Activated T-helper 2 cell treated with anti-CD3 and anti-CD28 coated beads, Interferon-gamma antibody, Interleukin-2, Interleukin-4, amounts not matched to agents 10 μg/mL and 5 μg/mL and 100 μg/mL, durations not matched to agents 14 hours and 24 hours and 36 hours (primary cell): ENCODE results near the gene AZU1. TPM values are rescaled to one million over a fixed set of nuclear protein-coding genes. Genes with fewer than 3 reads are reported as not detected.

Source experiments
- DNase-seq: peaks from one replicate; pipeline ENCODE4 v3.0.0; 2021; ENCODE audit warnings: low spot score
- H3K27ac Mint-ChIP-seq: one replicate; pipeline ENCODE4 v1.8.0; 2021; ENCODE audit warnings: mixed read lengths
- H3K27me3 Mint-ChIP-seq: one replicate; pipeline ENCODE4 v1.8.0; 2021; ENCODE audit warnings: low read depth, mixed read lengths
- H3K36me3 Mint-ChIP-seq: one replicate; pipeline ENCODE4 v1.8.0; 2021; ENCODE audit warnings: low read depth, mixed read lengths
- H3K4me1 Mint-ChIP-seq: one replicate; pipeline ENCODE4 v1.8.0; 2021; ENCODE audit warnings: low read depth, mixed read lengths
- H3K4me3 Mint-ChIP-seq: one replicate; pipeline ENCODE4 v1.8.0; 2021; ENCODE audit warnings: low read depth, mild to moderate bottlenecking, moderate library complexity, mixed read lengths
- H3K9me3 Mint-ChIP-seq: one replicate; pipeline ENCODE4 v1.8.0; 2021; ENCODE audit warnings: mixed read lengths
- intact Hi-C: fragments of 100-400 bp; cut with micrococcal nuclease; formaldehyde crosslinking; loops from one replicate; pipeline ENCODE4 v1.15.1; 2023
- total RNA-seq: library from RNA; stranded (reverse); gene quantifications from 2 replicates; pipeline ENCODE4 v1.2.3, GENCODE V29; 2022

Gene AZU1
- total RNA-seq, 1 donor from 2014 or later, result not detected

DNA sequence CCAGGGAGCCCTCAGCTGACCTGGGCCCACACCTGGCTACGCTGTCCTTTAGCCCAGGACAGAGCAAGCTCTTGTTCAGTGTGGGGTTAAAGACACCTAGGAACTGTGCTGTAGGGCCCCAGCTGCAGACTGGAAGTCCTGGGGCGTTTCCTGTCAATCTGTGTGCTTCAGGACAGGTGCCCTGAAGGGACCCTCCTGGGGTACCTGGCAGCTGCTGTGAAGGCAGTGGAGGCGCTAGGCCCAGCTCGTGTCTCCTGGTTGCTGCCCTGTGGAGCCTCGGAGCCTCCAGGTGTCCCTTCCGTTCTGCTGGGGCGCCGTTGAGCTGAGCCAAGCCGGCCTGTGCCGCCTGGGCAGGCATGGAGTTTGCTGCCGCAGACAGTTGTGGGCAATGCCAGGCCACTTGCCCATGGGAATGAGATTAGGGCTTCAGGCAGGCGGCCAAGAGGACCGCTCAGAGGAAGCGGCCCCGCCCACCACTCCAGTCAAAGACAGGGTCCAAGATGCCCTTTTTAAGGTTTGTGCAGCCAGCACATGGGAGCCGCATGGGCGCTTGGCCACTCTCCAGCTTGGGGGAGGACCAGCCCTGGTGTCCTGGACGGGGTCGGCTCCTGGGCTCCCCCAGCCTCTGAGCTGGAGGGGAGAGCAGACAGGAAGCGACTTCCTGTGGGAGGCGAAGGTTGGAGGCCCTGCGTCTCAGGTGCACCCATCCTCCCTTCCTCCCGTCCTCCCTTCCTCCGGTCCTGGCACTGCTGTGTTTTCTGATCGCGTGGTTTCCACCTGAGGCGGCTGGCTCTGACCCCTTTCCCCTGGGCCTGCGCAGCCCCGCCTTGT lies 26.4 kb upstream of the AZU1 start:
- H3K4me3 Mint-ChIP-seq, result peak overlapping the region; percentile 60
- intact Hi-C loops, result no loop called here
- H3K27me3 Mint-ChIP-seq, result no peaks in the 10 kb centered on the region
- H3K27ac Mint-ChIP-seq, result no peak overlapping the region
- DNase-seq, result no peak
- H3K4me1 Mint-ChIP-seq, result peaks cover 20% of the 10 kb centered on the region
- no peaks in the 10 kb centered on the region for H3K9me3 Mint-ChIP-seq
- H3K36me3 Mint-ChIP-seq, result peaks cover 66% of the 10 kb centered on the region

- Mint-ChIP-seq H3K4me1 (peaks cover 18% of the 10 kb centered on the region), H3K36me3 (peaks cover 71% of the 10 kb centered on the region), H3K9me3 (no peaks in the 10 kb centered on the region), H3K4me3 (peak overlapping the region; percentile 45), H3K27ac (no peak overlapping the region), H3K27me3 (no peaks in the 10 kb centered on the region)
- no peak for DNase-seq
- intact Hi-C loops, result no loop called here
Observed at GRCh38 chr19:801861-802497, 25.7 kb upstream of the AZU1 start.

- Mint-ChIP-seq H3K4me1 (peaks cover 18% of the 10 kb centered on the region), H3K27me3 (no peaks in the 10 kb centered on the region), H3K27ac (no peak overlapping the region), H3K36me3 (peaks cover 78% of the 10 kb centered on the region), H3K4me3 (no peak overlapping the region), H3K9me3 (no peaks in the 10 kb centered on the region)
- no peak for DNase-seq
- intact Hi-C loops, result no loop called here
Observed at GRCh38 chr19:802498-803098, 25.0 kb upstream of the AZU1 start.

- H3K4me1 Mint-ChIP-seq, result peaks cover 20% of the 10 kb centered on the region
- intact Hi-C loops, result no loop called here
- no peak overlapping the region for H3K27ac Mint-ChIP-seq
- no peaks in the 10 kb centered on the region for H3K27me3 Mint-ChIP-seq
- no peak overlapping the region for H3K4me3 Mint-ChIP-seq
- DNase-seq, result no peak
- peaks cover 83% of the 10 kb centered on the region for H3K36me3 Mint-ChIP-seq
- no peaks in the 10 kb centered on the region for H3K9me3 Mint-ChIP-seq
Observed at GRCh38 chr19:803099-803561, 24.5 kb upstream of the AZU1 start.

GRCh38 chr19:803686-804418 lies 23.8 kb upstream of the AZU1 start:
- Mint-ChIP-seq H3K27ac (no peak overlapping the region), H3K4me1 (peaks cover 20% of the 10 kb centered on the region), H3K27me3 (no peaks in the 10 kb centered on the region), H3K36me3 (peaks cover 77% of the 10 kb centered on the region), H3K4me3 (no peak overlapping the region), H3K9me3 (no peaks in the 10 kb centered on the region)
- no peak for DNase-seq
- intact Hi-C loops, result no loop called here

- Mint-ChIP-seq H3K36me3 (peaks cover 73% of the 10 kb centered on the region), H3K4me1 (peaks cover 15% of the 10 kb centered on the region), H3K27ac (no peak overlapping the region), H3K4me3 (no peak overlapping the region), H3K27me3 (no peaks in the 10 kb centered on the region), H3K9me3 (no peaks in the 10 kb centered on the region)
- DNase-seq, result no peak
- intact Hi-C loops, result no loop called here
Observed at GRCh38 chr19:804419-805165, 23.0 kb upstream of the AZU1 start.

DNA sequence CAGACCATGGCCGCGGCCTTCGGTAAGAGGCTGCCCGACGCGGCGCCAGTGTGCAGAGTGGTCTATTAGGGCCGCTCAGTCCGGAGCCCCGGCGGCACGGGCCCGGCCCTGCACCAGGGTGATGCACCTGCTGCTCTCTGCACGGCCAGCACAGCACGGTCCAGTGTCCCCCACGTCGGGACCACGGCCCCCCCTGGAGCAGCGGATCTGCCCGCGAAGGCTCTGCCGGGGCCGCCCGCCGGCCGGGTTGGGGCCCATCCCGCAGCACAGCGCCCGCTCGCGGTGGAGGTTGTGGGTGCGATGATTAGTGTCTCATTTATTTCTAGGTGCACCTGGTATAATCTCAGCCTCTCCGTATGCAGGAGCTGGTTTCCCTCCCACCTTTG lies 22.5 kb upstream of the AZU1 start:
- peaks cover 73% of the 10 kb centered on the region for H3K36me3 Mint-ChIP-seq
- no peak for DNase-seq
- peaks cover 9% of the 10 kb centered on the region for H3K4me1 Mint-ChIP-seq
- H3K27ac Mint-ChIP-seq, result no peak overlapping the region
- intact Hi-C loops, result no loop called here
- H3K9me3 Mint-ChIP-seq, result no peaks in the 10 kb centered on the region
- H3K4me3 Mint-ChIP-seq, result no peak overlapping the region
- H3K27me3 Mint-ChIP-seq, result no peaks in the 10 kb centered on the region

- Mint-ChIP-seq H3K9me3 (no peaks in the 10 kb centered on the region), H3K27ac (no peak overlapping the region), H3K36me3 (peaks cover 73% of the 10 kb centered on the region), H3K4me1 (peaks cover 3% of the 10 kb centered on the region), H3K27me3 (no peaks in the 10 kb centered on the region), H3K4me3 (no peak overlapping the region)
- intact Hi-C loops, result no loop called here
- DNase-seq, result no peak
Observed at GRCh38 chr19:805600-806550, 21.8 kb upstream of the AZU1 start.

- Mint-ChIP-seq H3K27me3 (no peaks in the 10 kb centered on the region), H3K36me3 (peaks cover 72% of the 10 kb centered on the region), H3K9me3 (no peaks in the 10 kb centered on the region), H3K27ac (no peak overlapping the region), H3K4me1 (peaks cover 2% of the 10 kb centered on the region), H3K4me3 (no peak overlapping the region)
- DNase-seq, result no peak
- intact Hi-C loops, result no loop called here
Observed at GRCh38 chr19:806815-807421, 20.7 kb upstream of the AZU1 start.

DNA sequence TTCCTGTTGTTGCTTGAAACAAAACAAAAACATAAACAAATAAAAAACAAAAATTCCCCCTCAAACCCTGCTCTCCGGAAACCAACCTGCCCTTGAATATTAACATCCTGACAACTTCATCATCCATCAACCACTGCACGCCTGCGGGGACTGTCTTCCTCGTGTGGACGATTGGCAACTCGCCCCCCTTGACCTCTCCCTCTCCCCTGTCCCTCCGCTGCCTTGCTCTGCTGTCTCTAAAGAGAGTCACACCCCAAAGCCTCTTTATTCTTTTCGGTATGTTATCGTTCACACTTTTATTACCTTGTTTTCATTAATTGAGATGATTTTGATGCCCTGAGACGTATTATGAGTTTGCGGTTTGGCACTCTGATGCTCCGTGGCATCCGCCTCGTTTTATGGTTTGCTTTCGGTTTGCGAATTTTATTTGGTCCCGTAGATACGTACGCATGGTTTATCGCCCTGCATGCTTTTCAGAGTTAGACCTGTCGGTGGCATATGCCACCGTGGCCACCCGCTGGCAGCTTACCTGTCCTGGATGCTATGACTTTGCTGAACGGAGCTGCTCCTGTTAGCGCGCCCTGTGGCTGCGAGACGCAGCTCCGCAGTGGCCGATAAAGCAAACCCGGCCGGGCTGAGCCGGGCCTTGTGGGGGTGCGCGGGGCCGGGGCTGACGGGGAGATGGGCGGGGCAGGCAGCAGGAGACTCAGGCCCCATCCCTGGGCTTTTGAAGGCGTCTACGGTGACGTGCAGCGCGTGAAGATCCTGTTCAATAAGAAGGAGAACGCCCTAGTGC lies 19.8 kb upstream of the AZU1 start:
- Mint-ChIP-seq H3K4me3 (no peak overlapping the region), H3K36me3 (peaks cover 63% of the 10 kb centered on the region)

DNA sequence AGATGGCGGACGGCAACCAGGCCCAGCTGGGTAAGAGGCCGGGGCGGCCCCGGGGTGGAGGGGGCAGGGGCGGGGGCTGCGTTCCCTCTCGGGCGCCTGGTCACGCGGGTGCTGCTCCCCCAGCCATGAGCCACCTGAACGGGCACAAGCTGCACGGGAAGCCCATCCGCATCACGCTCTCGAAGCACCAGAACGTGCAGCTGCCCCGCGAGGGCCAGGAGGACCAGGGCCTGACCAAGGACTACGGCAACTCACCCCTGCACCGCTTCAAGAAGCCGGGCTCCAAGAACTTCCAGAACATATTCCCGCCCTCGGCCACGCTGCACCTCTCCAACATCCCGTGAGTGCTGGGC lies 19.2 kb upstream of the AZU1 start:
- H3K4me1 Mint-ChIP-seq, result peaks cover 2% of the 10 kb centered on the region
- no peaks in the 10 kb centered on the region for H3K9me3 Mint-ChIP-seq
- intact Hi-C loops, result no loop called here
- no peak overlapping the region for H3K4me3 Mint-ChIP-seq
- H3K36me3 Mint-ChIP-seq, result peaks cover 60% of the 10 kb centered on the region
- no peak overlapping the region for H3K27ac Mint-ChIP-seq
- no peak for DNase-seq
- no peaks in the 10 kb centered on the region for H3K27me3 Mint-ChIP-seq

More for the DNA sequence above, 19.8 kb upstream of the AZU1 start:
- DNase-seq, result no peak
- Mint-ChIP-seq H3K9me3 (no peaks in the 10 kb centered on the region), H3K27ac (no peak overlapping the region), H3K4me1 (peaks cover 2% of the 10 kb centered on the region), H3K27me3 (no peaks in the 10 kb centered on the region)
- intact Hi-C loops, result no loop called here
